GM18505 (cell line): ENCODE measurements around the gene TNNI3K.

ENCODE experiments used
- ATAC-seq: cut with Tn5 transposase; IDR thresholded peaks from one replicate; pipeline ENCODE4 v1.9.1; 2021; ENCODE audit not compliant: unreplicated experiment
- POLR2A ChIP-seq: IDR thresholded peaks from 4 replicates; pipeline ENCODE4 v1.6.1; 2011; ENCODE audit warnings: borderline replicate concordance; ENCODE audit not compliant: insufficient read depth, insufficient read length; ENCODE audit errors: extremely low read depth

Gene TNNI3K

GRCh38 chr1:74455390-74455789 lies 220.2 kb downstream of the TNNI3K start:
- no peak for TF ChIP-seq POLR2A
- ATAC-seq, result no peak

DNA sequence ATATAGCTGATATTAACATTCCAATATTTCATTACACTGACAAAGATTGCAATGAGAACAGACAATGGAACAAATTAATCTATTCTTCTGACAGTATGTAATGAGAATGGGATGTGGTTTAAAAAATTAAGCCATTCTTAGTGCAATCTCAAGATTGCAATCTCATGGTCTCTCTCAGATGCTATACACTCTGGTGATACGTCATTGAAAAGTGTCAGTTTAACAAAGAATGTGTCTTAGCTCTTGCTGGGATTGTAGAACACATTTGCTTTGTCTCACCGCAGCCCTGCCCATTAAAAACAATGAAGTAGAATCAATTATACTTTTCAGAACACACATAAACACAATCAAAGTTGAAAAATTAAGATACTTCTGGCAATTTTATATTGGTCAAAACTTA lies 222.1 kb downstream of the TNNI3K start:
- ATAC-seq, result no peak
- no peak for TF ChIP-seq POLR2A

- ATAC-seq, result peak; percentile 68
- TF ChIP-seq POLR2A, result no peak
These were observed 228.3 kb downstream of the TNNI3K start for GRCh38 chr1:74463333-74463988.

DNA sequence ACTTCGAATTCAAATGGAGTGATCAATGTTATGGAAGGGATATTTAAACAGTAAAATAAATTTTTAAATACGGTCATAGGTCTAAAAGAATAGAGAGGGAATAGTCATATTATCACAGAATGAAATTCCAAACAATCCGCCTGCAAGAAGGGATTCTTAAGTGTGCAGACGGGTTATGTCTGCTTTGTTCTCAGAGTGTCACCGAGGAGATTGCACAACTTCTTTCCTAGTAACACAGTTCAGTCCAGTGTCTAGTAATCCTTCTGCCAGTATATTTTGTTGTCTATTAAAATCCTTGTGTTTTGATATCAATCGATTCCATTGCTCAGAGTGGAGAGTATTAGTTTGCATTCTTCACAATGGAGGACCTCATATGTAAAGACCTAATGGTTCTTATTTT lies 228.8 kb downstream of the TNNI3K start:
- ATAC-seq, result no peak
- TF ChIP-seq POLR2A, result no peak

- TF ChIP-seq POLR2A, result no peak
- no peak for ATAC-seq
These were observed 230.1 kb downstream of the TNNI3K start for GRCh38 chr1:74465193-74465681.

GRCh38 chr1:74467786-74468377 lies 232.7 kb downstream of the TNNI3K start:
- ATAC-seq, result no peak
- TF ChIP-seq POLR2A, result no peak

GRCh38 chr1:74468982-74469603 lies 233.9 kb downstream of the TNNI3K start:
- no peak for TF ChIP-seq POLR2A
- ATAC-seq, result no peak

DNA sequence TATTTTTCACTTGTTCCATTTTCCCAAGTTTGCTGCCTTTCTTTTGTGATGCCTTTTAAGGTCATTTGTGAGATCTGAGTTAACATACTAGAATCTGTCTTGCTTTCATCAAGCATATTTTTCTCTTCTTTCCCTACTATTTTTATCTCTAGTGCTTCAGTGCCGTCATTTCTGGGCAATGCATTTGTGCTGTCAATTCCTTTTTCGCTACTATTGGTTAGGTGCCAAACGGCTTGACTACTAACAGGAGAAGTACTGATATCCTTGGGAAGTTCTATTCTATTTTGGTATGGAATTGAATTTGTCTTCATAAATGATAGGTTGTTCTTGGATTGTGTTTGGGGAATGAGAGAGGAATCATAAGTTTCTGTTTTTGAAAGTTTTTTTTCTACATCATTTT lies 235.1 kb downstream of the TNNI3K start:
- TF ChIP-seq POLR2A, result no peak

GRCh38 chr1:74470936-74471335 lies 235.7 kb downstream of the TNNI3K start:
- TF ChIP-seq POLR2A, result no peak
- ATAC-seq, result no peak

More for the DNA sequence above, 235.1 kb downstream of the TNNI3K start:
- no peak for ATAC-seq

GRCh38 chr1:74471470-74471869 lies 236.3 kb downstream of the TNNI3K start:
- no peak for ATAC-seq
- TF ChIP-seq POLR2A, result no peak

- no peak for ATAC-seq
- TF ChIP-seq POLR2A, result no peak
These were observed 239.4 kb downstream of the TNNI3K start for GRCh38 chr1:74474585-74474984.

- ATAC-seq, result no peak
- TF ChIP-seq POLR2A, result no peak
These were observed 243.8 kb downstream of the TNNI3K start for GRCh38 chr1:74478979-74479378.

GRCh38 chr1:74480068-74480467 lies 244.9 kb downstream of the TNNI3K start:
- TF ChIP-seq POLR2A, result no peak
- no peak for ATAC-seq

GRCh38 chr1:74481607-74482006 lies 246.4 kb downstream of the TNNI3K start:
- no peak for TF ChIP-seq POLR2A

GRCh38 chr1:74485622-74486021 lies 250.4 kb downstream of the TNNI3K start:
- no peak for TF ChIP-seq POLR2A
- ATAC-seq, result no peak

More at GRCh38 chr1:74481607-74482006, 246.4 kb downstream of the TNNI3K start:
- ATAC-seq, result no peak

GRCh38 chr1:74486036-74486435 lies 250.8 kb downstream of the TNNI3K start:
- no peak for ATAC-seq
- no peak for TF ChIP-seq POLR2A
